Astrocyte (in vitro differentiated cells and primary cell): Measurements from ENCODE around the gene P4HA2. TPM values are rescaled to one million over a fixed set of nuclear protein-coding genes. Genes with fewer than 3 reads are reported as not detected.

Experiments
- DNase-seq: peaks from one replicate; pipeline ENCODE4 v3.0.0-alpha.2; 2010; ENCODE audit warnings: low read depth
- FAIRE-seq: peaks from 2 replicates; lab custom pipeline; 2011; peaks lifted over from hg19 to GRCh38; lab: Jason Lieb, UNC
- H2AFZ ChIP-seq: 2 replicates; pipeline ENCODE4 v1.6.0; 2012; ENCODE audit warnings: low read depth, low read length, inconsistent platforms
- H3K27ac ChIP-seq: 2 replicates; pipeline ENCODE4 v1.5.1; 2011; ENCODE audit warnings: low read depth, low read length, inconsistent platforms
- H3K27me3 ChIP-seq: 2 replicates; pipeline ENCODE4 v1.6.0; 2011; ENCODE audit warnings: low read length, inconsistent platforms; ENCODE audit not compliant: insufficient read depth
- H3K36me3 ChIP-seq: 2 replicates; pipeline ENCODE4 v1.5.1; 2011; ENCODE audit warnings: low read length, inconsistent platforms; ENCODE audit not compliant: insufficient read depth
- H3K4me1 ChIP-seq: 2 replicates; pipeline ENCODE4 v1.5.1; 2011; ENCODE audit warnings: low read length, inconsistent platforms; ENCODE audit not compliant: insufficient read depth
- H3K4me2 ChIP-seq: 2 replicates; pipeline ENCODE4 v1.6.0; 2012; ENCODE audit warnings: low read length, inconsistent platforms
- H3K4me3 ChIP-seq: 2 replicates; pipeline ENCODE4 v1.5.1; 2011; ENCODE audit warnings: low read depth, mild to moderate bottlenecking, low read length, inconsistent platforms; ENCODE audit not compliant: insufficient read depth
- H3K79me2 ChIP-seq: 2 replicates; pipeline ENCODE4 v1.6.0; 2012; ENCODE audit warnings: mild to moderate bottlenecking, low read length, inconsistent platforms; ENCODE audit not compliant: insufficient read depth
- H3K9ac ChIP-seq: 2 replicates; pipeline ENCODE4 v1.6.0; 2012; ENCODE audit warnings: mild to moderate bottlenecking, low read length, inconsistent platforms
- H3K9me3 ChIP-seq: 2 replicates; pipeline ENCODE4 v1.5.1; 2012; ENCODE audit warnings: low read depth, mild to moderate bottlenecking, low read length, inconsistent platforms; ENCODE audit not compliant: insufficient read depth
- H4K20me1 ChIP-seq: 2 replicates; pipeline ENCODE4 v1.6.0; 2012; ENCODE audit warnings: low read length, inconsistent platforms; ENCODE audit not compliant: insufficient read depth
- H3K27ac Mint-ChIP-seq: one replicate; pipeline ENCODE4 v1.8.0; 2021; ENCODE audit warnings: mild to moderate bottlenecking, mixed read lengths; ENCODE audit not compliant: unreplicated experiment
- H3K27me3 Mint-ChIP-seq: one replicate; pipeline ENCODE4 v1.8.0; 2021; ENCODE audit warnings: low read depth, mixed read lengths; ENCODE audit not compliant: unreplicated experiment
- H3K36me3 Mint-ChIP-seq: one replicate; pipeline ENCODE4 v1.8.0; 2021; ENCODE audit warnings: low read depth, mixed read lengths; ENCODE audit not compliant: unreplicated experiment
- H3K4me1 Mint-ChIP-seq: one replicate; pipeline ENCODE4 v1.8.0; 2021; ENCODE audit warnings: low read depth, mixed read lengths; ENCODE audit not compliant: unreplicated experiment
- H3K4me3 Mint-ChIP-seq: one replicate; pipeline ENCODE4 v1.8.0; 2021; ENCODE audit warnings: mild to moderate bottlenecking, moderate library complexity, mixed read lengths; ENCODE audit not compliant: unreplicated experiment
- H3K9me3 Mint-ChIP-seq: one replicate; pipeline ENCODE4 v1.8.0; 2021; ENCODE audit warnings: mild to moderate bottlenecking, mixed read lengths; ENCODE audit not compliant: unreplicated experiment
- EZH2 ChIP-seq: IDR thresholded peaks from 2 replicates; pipeline ENCODE4 v1.6.1; 2012; ENCODE audit warnings: mild to moderate bottlenecking, low read length, inconsistent platforms; ENCODE audit not compliant: insufficient read depth
- total RNA-seq: library from RNA; stranded (reverse); gene quantifications from 2 replicates; pipeline ENCODE4 v1.2.1, GENCODE V29; 2021
- TF ChIP-seq, protein P1 (sequence below): IDR thresholded peaks from 2 replicates; pipeline ENCODE4 v1.5.1; 2011; ENCODE audit warnings: low read depth, mild to moderate bottlenecking, inconsistent platforms, low read length, moderate library complexity; ENCODE audit not compliant: insufficient read depth

The P4HA2 gene
- total RNA-seq, 1 donor from 2014 or later: 214 TPM

DNA sequence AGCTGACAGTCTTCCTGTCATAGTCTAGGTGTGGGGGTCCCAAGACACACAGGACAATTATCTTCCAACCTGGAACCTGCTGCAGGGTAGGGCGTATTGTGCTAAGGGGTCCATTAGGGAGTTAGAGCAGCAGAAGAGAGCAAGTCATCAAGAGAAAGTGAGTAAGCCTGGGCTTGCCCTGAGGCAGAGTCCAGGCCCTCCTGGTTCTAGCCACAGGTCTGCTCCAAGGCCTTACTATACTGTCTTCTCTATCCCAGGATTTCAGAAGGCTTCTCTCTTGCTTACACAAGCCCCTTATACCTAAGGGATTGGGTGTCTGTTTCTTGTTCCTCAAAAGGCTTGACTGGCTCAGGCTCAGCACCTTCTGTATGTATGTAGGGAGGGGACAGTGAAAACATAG is 7.7 kb downstream of the P4HA2 start:
- Histone ChIP-seq H3K9me3 (no peaks in the 10 kb centered on the region), H3K79me2 (peaks cover 73% of the 10 kb centered on the region), H3K36me3 (peaks cover 3% of the 10 kb centered on the region), H3K4me1 (peaks cover 23% of the 10 kb centered on the region), H3K27ac (no peak overlapping the region), H3K4me2 (no peak overlapping the region), H3K4me3 (no peak overlapping the region), H3K9ac (no peak overlapping the region), H3K27me3 (no peaks in the 10 kb centered on the region), H2AFZ (no peak overlapping the region), H4K20me1 (peaks cover 64% of the 10 kb centered on the region)
- H3K4me3 Mint-ChIP-seq: no peak overlapping the region
- peaks cover 29% of the 10 kb centered on the region for H3K4me1 Mint-ChIP-seq
- H3K27ac Mint-ChIP-seq: no peak overlapping the region
- DNase-seq (no peak), FAIRE-seq (no peak)
- H3K9me3 Mint-ChIP-seq: no peaks in the 10 kb centered on the region
- TF ChIP-seq EZH2: no peak
- TF ChIP-seq, protein P1, sequence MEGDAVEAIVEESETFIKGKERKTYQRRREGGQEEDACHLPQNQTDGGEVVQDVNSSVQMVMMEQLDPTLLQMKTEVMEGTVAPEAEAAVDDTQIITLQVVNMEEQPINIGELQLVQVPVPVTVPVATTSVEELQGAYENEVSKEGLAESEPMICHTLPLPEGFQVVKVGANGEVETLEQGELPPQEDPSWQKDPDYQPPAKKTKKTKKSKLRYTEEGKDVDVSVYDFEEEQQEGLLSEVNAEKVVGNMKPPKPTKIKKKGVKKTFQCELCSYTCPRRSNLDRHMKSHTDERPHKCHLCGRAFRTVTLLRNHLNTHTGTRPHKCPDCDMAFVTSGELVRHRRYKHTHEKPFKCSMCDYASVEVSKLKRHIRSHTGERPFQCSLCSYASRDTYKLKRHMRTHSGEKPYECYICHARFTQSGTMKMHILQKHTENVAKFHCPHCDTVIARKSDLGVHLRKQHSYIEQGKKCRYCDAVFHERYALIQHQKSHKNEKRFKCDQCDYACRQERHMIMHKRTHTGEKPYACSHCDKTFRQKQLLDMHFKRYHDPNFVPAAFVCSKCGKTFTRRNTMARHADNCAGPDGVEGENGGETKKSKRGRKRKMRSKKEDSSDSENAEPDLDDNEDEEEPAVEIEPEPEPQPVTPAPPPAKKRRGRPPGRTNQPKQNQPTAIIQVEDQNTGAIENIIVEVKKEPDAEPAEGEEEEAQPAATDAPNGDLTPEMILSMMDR: no peak
- no peaks in the 10 kb centered on the region for H3K27me3 Mint-ChIP-seq
- peaks cover 40% of the 10 kb centered on the region for H3K36me3 Mint-ChIP-seq

- Mint-ChIP-seq H3K27ac (no peak overlapping the region), H3K27me3 (no peaks in the 10 kb centered on the region), H3K9me3 (no peaks in the 10 kb centered on the region), H3K36me3 (peaks cover 45% of the 10 kb centered on the region), H3K4me3 (no peak overlapping the region), H3K4me1 (peaks cover 29% of the 10 kb centered on the region)
- peaks cover 22% of the 10 kb centered on the region for H3K4me1 ChIP-seq
- H3K9ac ChIP-seq: no peak overlapping the region
- H4K20me1 ChIP-seq: peaks cover 58% of the 10 kb centered on the region
- H3K4me3 ChIP-seq: no peak overlapping the region
- H3K4me2 ChIP-seq: no peak overlapping the region
- H3K9me3 ChIP-seq: no peaks in the 10 kb centered on the region
- no peak overlapping the region for H3K27ac ChIP-seq
- H3K79me2 ChIP-seq: peaks cover 67% of the 10 kb centered on the region
- H3K36me3 ChIP-seq: peaks cover 3% of the 10 kb centered on the region
- DNase-seq: no peak
- no peaks in the 10 kb centered on the region for H3K27me3 ChIP-seq
- no peak for TF ChIP-seq EZH2
- TF ChIP-seq, protein P1: no peak
- no peak overlapping the region for H2AFZ ChIP-seq
- FAIRE-seq: no peak
These were observed 8.2 kb downstream of the P4HA2 start for GRCh38 chr5:132219289-132219970.

- H3K27me3 ChIP-seq: no peaks in the 10 kb centered on the region
- Mint-ChIP-seq H3K9me3 (no peaks in the 10 kb centered on the region), H3K27ac (no peak overlapping the region), H3K27me3 (no peaks in the 10 kb centered on the region), H3K4me1 (peaks cover 18% of the 10 kb centered on the region), H3K36me3 (peaks cover 46% of the 10 kb centered on the region), H3K4me3 (no peak overlapping the region)
- H3K9me3 ChIP-seq: no peaks in the 10 kb centered on the region
- H3K4me1 ChIP-seq: peaks cover 20% of the 10 kb centered on the region
- H3K79me2 ChIP-seq: peaks cover 56% of the 10 kb centered on the region
- no peak overlapping the region for H3K9ac ChIP-seq
- FAIRE-seq: no peak
- DNase-seq: no peak
- H3K4me3 ChIP-seq: no peak overlapping the region
- peaks cover 47% of the 10 kb centered on the region for H4K20me1 ChIP-seq
- H3K36me3 ChIP-seq: peaks cover 5% of the 10 kb centered on the region
- H2AFZ ChIP-seq: no peak overlapping the region
- no peak overlapping the region for H3K27ac ChIP-seq
- TF ChIP-seq, protein P1: no peak
- TF ChIP-seq EZH2: no peak
- H3K4me2 ChIP-seq: no peak overlapping the region
These were observed 9.3 kb downstream of the P4HA2 start for GRCh38 chr5:132218321-132218720.
